Measurements from ENCODE around the gene NR2F6. TPM values are rescaled to one million over a fixed set of nuclear protein-coding genes. Genes with fewer than 3 reads are reported as not detected.

NR2F6 gene
- total RNA-seq, 1 experiment from 2014 or later: 32.8 TPM

DNA sequence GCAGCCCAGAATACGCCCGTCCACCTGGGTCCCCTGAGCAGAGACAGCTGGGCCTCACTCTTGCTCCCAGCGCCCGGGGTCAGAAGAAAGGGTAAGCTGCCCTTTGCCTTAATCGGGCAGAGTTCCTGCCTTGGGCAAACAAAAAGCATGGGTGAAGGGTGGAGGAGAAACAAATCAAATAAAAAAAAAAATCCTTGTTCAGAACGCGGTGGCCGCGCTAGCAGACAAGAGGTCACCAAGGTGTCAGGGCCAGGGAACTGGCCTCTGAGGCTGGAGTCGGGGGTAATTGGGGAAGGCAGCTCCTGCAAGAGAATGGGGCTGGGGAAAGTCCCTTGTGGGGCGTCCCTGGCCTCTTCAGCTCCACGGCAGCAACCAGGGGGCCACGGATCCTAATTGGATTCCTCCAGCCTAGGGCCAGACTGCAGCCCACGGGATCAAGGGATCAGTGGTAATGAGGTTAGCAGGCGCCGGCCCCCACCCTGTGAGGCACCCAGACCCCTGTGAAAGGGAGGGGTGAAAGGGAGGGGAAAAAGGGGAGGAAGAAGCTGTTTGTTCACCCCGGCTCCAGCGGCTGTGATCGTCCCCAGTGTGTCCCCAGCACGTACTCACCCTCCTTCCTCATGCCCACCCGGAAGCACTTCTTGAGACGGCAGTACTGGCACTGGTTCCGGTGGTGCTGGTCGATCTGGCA, 5.5 kb downstream of the NR2F6 start:
- no peak overlapping the region for H3K4me3 Mint-ChIP-seq (ENCODE audit: unreplicated experiment)
- no peak for TF ChIP-seq CTCF (IDR thresholded peaks at IDR 0.05; ENCODE audit: unreplicated experiment)
- H3K27me3 Mint-ChIP-seq (ENCODE audit: insufficient read depth, unreplicated experiment): no peaks in the 10 kb centered on the region
- H3K9me3 Mint-ChIP-seq (ENCODE audit: unreplicated experiment): no peaks in the 10 kb centered on the region
- no peak for DNase-seq (ENCODE audit: unreplicated experiment)
- no peak overlapping the region for H3K27ac Mint-ChIP-seq (ENCODE audit: low read depth, unreplicated experiment)
- intact Hi-C loops (cut with micrococcal nuclease): no loop called here
- peaks cover 16% of the 10 kb centered on the region for H3K4me1 Mint-ChIP-seq (ENCODE audit: insufficient read depth, unreplicated experiment)
- CTCF ChIA-PET: interaction anchor here (0.6 kb wide), 2 partner anchors 9 to 17 kb away, joined by 3 to 4 read pairs; no protein-coding TSS in a partner anchor
- POLR2A ChIA-PET: interaction anchor here (0.5 to 1.4 kb wide), 2 partner anchors 25 to 1711 kb away, joined by 3 to 5 read pairs; partner anchors contain the start of gene USE1
- no TSS peak for BruUV-seq (replicated peaks)
- peaks cover 38% of the 10 kb centered on the region for H3K36me3 Mint-ChIP-seq (ENCODE audit: insufficient read depth, unreplicated experiment)

DNA sequence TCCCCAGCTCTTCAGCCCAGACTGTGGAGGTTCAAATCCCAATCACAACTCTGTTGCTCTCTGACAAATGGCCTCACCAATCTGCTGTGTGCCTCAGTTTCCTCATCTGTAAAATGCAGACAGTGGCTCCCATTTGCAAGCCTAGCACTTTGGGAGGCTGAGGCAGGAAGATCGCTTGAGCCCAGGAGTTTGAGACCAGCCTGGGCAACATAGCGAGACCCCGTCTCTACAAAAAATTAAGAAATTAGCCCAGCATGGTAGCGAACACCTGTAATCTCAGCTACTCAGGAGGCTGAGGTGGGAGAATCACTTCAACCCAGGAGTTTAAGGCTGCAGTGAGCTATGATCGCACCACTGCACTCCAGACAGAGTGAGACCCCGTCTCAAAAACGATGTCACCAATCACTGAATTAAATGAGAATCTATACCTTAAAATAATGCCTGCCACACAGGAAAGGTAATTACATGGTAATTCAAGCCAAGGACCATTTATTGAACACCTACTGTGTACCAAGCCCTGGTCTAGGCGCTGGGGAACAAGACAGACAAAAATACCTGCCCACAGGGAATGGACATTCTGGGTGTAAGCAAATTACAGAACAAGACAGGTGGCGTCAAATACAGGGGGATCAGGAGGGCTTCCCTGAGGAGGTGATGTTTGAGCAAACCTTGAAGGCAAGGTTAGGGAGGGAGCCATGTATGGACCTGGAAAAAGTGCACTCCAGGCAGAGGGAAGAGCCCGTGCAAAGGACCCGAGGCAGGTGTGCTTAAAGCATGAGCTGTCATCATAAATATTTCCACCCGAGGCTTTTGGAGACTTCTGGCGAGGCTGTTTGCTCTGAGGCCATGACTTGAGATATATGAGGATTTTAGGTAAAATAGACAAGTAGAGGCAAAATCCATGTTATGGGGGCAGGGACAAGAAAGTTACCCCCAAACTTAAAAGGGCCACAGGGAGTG, 7.7 kb downstream of the NR2F6 start:
- DNase-seq (ENCODE audit: unreplicated experiment): no peak
- intact Hi-C loops (cut with micrococcal nuclease): no loop called here
- peak overlapping the region; percentile 41 for H3K27ac Mint-ChIP-seq (ENCODE audit: low read depth, unreplicated experiment)
- no peaks in the 10 kb centered on the region for H3K27me3 Mint-ChIP-seq (ENCODE audit: insufficient read depth, unreplicated experiment)
- no peak overlapping the region for H3K4me3 Mint-ChIP-seq (ENCODE audit: unreplicated experiment)
- no peaks in the 10 kb centered on the region for H3K9me3 Mint-ChIP-seq (ENCODE audit: unreplicated experiment)
- no peak for TF ChIP-seq CTCF (IDR thresholded peaks at IDR 0.05; ENCODE audit: unreplicated experiment)
- ChIA-PET CTCF (interaction anchor here (0.7 to 1.4 kb wide), 2 partner anchors 45 to 149 kb away, joined by 3 to 4 read pairs; no protein-coding TSS in a partner anchor), POLR2A (interaction anchor here (3.3 kb wide), 1 partner anchor 12 kb away, joined by 35 read pairs; the partner anchor contains the start of gene OCEL1)
- peaks cover 14% of the 10 kb centered on the region for H3K4me1 Mint-ChIP-seq (ENCODE audit: insufficient read depth, unreplicated experiment)
- H3K36me3 Mint-ChIP-seq (ENCODE audit: insufficient read depth, unreplicated experiment): peaks cover 53% of the 10 kb centered on the region
- BruUV-seq (replicated peaks): no TSS peak

- POLR2A ChIA-PET: interaction anchor here (3.3 to 3.7 kb wide), 2 partner anchors 7 to 11 kb away, joined by 20 to 35 read pairs; partner anchors contain the start of genes NR2F6 and OCEL1
- Mint-ChIP-seq H3K4me1 (ENCODE audit: insufficient read depth, unreplicated experiment) (peaks cover 9% of the 10 kb centered on the region), H3K9me3 (ENCODE audit: unreplicated experiment) (no peaks in the 10 kb centered on the region), H3K36me3 (ENCODE audit: insufficient read depth, unreplicated experiment) (peaks cover 63% of the 10 kb centered on the region), H3K27me3 (ENCODE audit: insufficient read depth, unreplicated experiment) (no peaks in the 10 kb centered on the region), H3K4me3 (ENCODE audit: unreplicated experiment) (no peak overlapping the region), H3K27ac (ENCODE audit: low read depth, unreplicated experiment) (no peak overlapping the region)
- intact Hi-C loops (cut with micrococcal nuclease): no loop called here
- no TSS peak for BruUV-seq (replicated peaks)
- CTCF ChIA-PET: no interaction called here
- no peak for DNase-seq (ENCODE audit: unreplicated experiment)
- no peak for TF ChIP-seq CTCF (IDR thresholded peaks at IDR 0.05; ENCODE audit: unreplicated experiment)
These were observed 8.7 kb downstream of the NR2F6 start for GRCh38 chr19:17236811-17237543.

Measured in MCF 10A (cell line).